OCI-LY7 (cell line): ENCODE data around the gene MAPK12. TPM values are rescaled to one million over a fixed set of nuclear protein-coding genes. Genes with fewer than 3 reads are reported as not detected.

Experiments used
- BruUV-seq: library from RNA; stranded (reverse); fragments of 400-500 nt; replicated peaks from 2 replicates; lab custom pipeline; 2021; lab: Mats Ljungman, UMichigan
- CTCF ChIA-PET: fragments of 300-600 bp; sonication (Branson Sonifier 250); formaldehyde crosslinking; loops from one replicate; lab custom pipeline; 2022; ENCODE audit warnings: antibody characterized with exemption; ENCODE audit not compliant: unreplicated experiment; lab: Charles Lee
- POLR2A ChIA-PET: fragments of 300-600 bp; sonication (Branson Sonifier 250); formaldehyde crosslinking; loops from one replicate; lab custom pipeline; 2022; ENCODE audit warnings: antibody characterized with exemption; lab: Charles Lee
- DNase-seq: peaks from one replicate; pipeline ENCODE4 v3.0.0-alpha.2; 2015; ENCODE audit warnings: low spot score
- H2AFZ ChIP-seq: fragments of 200-600 bp; sonication (generic), shearing (Covaris generic); 2 replicates; pipeline ENCODE4 v1.6.1; 2014; ENCODE audit warnings: mild to moderate bottlenecking, antibody characterized with exemption, low read length, moderate library complexity
- H3K27ac ChIP-seq: fragments of 200-600 bp; sonication (generic); 2 replicates; pipeline ENCODE4 v1.5.1; 2014; ENCODE audit warnings: mixed run types, low read depth, mild to moderate bottlenecking, moderate library complexity, low read length, inconsistent platforms; ENCODE audit not compliant: poor library complexity, severe bottlenecking
- H3K36me3 ChIP-seq: fragments of 200-600 bp; sonication (generic); 2 replicates; pipeline ENCODE4 v1.6.1; 2014; ENCODE audit warnings: mild to moderate bottlenecking, antibody characterized with exemption, low read length, moderate library complexity, mixed read lengths; ENCODE audit not compliant: insufficient read depth
- H3K4me1 ChIP-seq: fragments of 200-600 bp; sonication (generic); 2 replicates; pipeline ENCODE4 v1.5.1; 2014; ENCODE audit warnings: mild to moderate bottlenecking, low read length; ENCODE audit not compliant: insufficient read depth, poor library complexity, severe bottlenecking
- H3K4me2 ChIP-seq: fragments of 200-600 bp; sonication (generic); 2 replicates; pipeline ENCODE4 v1.6.1; 2014; ENCODE audit warnings: mild to moderate bottlenecking, low read length
- H3K4me3 ChIP-seq: fragments of 200-600 bp; sonication (generic); 2 replicates; pipeline ENCODE4 v1.5.1; 2014; ENCODE audit warnings: mild to moderate bottlenecking, low read depth, low read length; ENCODE audit not compliant: poor library complexity, severe bottlenecking
- H3K79me2 ChIP-seq: fragments of 200-600 bp; sonication (generic); 2 replicates; pipeline ENCODE4 v1.6.1; 2016; ENCODE audit warnings: low read depth, mild to moderate bottlenecking, low read length, moderate library complexity, mixed read lengths; ENCODE audit not compliant: insufficient read depth
- H3K9me2 ChIP-seq: fragments of 200-600 bp; sonication (generic); 2 replicates; pipeline ENCODE4 v1.6.1; 2016; ENCODE audit warnings: mild to moderate bottlenecking, low read length, mixed read lengths; ENCODE audit not compliant: insufficient read depth
- H3K9me3 ChIP-seq: fragments of 200-600 bp; sonication (generic); 2 replicates; pipeline ENCODE4 v1.6.1; 2014; ENCODE audit warnings: mild to moderate bottlenecking, mixed run types, low read length, mixed read lengths
- H4K20me1 ChIP-seq: fragments of 200-600 bp; sonication (generic); 2 replicates; pipeline ENCODE4 v1.6.1; 2014; ENCODE audit warnings: mild to moderate bottlenecking, antibody characterized with exemption, low read length, moderate library complexity, mixed read lengths; ENCODE audit not compliant: insufficient read depth
- EZH2phosphoT487 ChIP-seq: fragments of 200-600 bp; sonication (generic); IDR thresholded peaks from 2 replicates; pipeline ENCODE4 v1.6.1; 2018; ENCODE audit warnings: low read depth, borderline replicate concordance, mild to moderate bottlenecking, mixed run types, antibody characterized with exemption, low read length, moderate library complexity, mixed read lengths
- intact Hi-C: fragments of 100-400 bp; cut with micrococcal nuclease; formaldehyde crosslinking; loops from one replicate; pipeline ENCODE4 v1.10.0; 2022; ENCODE audit not compliant: unreplicated experiment
- total RNA-seq, 2 experiments: library from RNA; depleted of rRNA in 1 of 2; stranded (reverse); fragments of >200 nt in 1 of 2; shearing (Covaris generic) in 1 of 2; gene quantifications; 2 replicates each; pipeline ENCODE4 v1.2.3, GENCODE V29; 2014 to 2022
- TF ChIP-seq, protein P1 (sequence below): fragments of 200-600 bp; sonication (generic); conservative IDR thresholded peaks from 2 replicates; pipeline ENCODE4 v1.5.1; 2014; ENCODE audit warnings: mild to moderate bottlenecking, antibody characterized with exemption, low read length, moderate library complexity, mixed read lengths

The MAPK12 gene
- total RNA-seq, 2 experiments from 2014 or later, result 84.9 to 93.6 TPM

DNA sequence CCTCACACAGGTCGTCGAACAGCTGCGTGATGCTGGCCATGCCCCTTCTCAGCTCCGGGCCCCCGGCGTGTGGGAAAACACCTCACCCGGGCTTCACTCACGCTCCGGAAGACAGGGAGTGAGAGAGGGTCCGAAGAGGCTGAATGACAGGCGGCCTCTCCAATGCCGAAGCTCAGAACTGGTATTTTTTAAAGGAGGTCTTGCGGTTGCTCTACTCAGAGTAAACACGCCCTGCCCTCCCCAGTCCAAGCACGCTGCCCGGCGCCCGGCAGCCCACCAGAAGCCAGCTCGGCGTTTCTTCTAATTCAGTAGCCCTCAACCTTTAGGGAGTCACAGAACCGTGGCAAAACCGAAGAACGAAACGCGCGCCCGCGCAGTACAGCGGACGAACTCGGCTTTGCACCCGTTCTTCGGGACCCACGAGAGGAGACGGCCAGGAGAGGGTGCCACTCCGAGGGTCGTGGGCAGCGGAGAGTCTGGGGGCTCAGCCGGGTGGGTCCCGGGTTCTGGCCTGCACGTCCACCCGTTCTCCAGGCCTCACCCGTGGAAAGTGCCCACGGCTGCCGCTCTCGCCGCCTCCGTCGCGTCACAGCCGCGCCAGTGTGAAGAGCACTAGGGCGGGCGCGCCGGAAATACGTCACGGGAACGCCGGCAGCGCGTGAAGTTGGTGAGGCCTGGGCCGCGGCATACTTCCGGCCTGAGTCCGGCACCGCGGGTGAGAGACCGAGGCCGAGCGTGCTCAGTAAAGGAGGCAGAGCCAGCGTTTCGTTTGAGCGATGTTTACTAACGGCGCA lies 16.9 kb downstream of the MAPK12 start, which contains the start of gene TUBGCP6:
TUBGCP6 (minus strand) TSS at position 604 of the 794 bp plus-strand sequence; CDS start at position 40, 564 bp downstream.
- peaks cover 42% of the 10 kb centered on the region for H3K4me1 ChIP-seq
- peak within 1 kb of the TSS; percentile 95 for H3K4me2 ChIP-seq
- H4K20me1 ChIP-seq, result no peaks in the 10 kb centered on the region
- TF ChIP-seq, protein P1, sequence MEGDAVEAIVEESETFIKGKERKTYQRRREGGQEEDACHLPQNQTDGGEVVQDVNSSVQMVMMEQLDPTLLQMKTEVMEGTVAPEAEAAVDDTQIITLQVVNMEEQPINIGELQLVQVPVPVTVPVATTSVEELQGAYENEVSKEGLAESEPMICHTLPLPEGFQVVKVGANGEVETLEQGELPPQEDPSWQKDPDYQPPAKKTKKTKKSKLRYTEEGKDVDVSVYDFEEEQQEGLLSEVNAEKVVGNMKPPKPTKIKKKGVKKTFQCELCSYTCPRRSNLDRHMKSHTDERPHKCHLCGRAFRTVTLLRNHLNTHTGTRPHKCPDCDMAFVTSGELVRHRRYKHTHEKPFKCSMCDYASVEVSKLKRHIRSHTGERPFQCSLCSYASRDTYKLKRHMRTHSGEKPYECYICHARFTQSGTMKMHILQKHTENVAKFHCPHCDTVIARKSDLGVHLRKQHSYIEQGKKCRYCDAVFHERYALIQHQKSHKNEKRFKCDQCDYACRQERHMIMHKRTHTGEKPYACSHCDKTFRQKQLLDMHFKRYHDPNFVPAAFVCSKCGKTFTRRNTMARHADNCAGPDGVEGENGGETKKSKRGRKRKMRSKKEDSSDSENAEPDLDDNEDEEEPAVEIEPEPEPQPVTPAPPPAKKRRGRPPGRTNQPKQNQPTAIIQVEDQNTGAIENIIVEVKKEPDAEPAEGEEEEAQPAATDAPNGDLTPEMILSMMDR, result 0 out of 2 replicates have a peak, but pooled peaks have one; percentile 37
- no peak for TF ChIP-seq EZH2phosphoT487
- BruUV-seq, result no TSS peak
- peak within 1 kb of the TSS; percentile 62 for H3K27ac ChIP-seq
- H2AFZ ChIP-seq, result peak within 1 kb of the TSS; percentile 38; the same call in 1 of the 2 replicates
- ChIA-PET CTCF (interaction anchor here (0.6 kb wide), 1 partner anchor 32 kb away, joined by 6 read pairs; no protein-coding TSS in a partner anchor), POLR2A (no interaction called here)
- peak; percentile 94 for DNase-seq
- no peaks in the 10 kb centered on the region for H3K9me3 ChIP-seq
- H3K9me2 ChIP-seq, result no peaks in the 10 kb centered on the region
- H3K79me2 ChIP-seq, result peaks cover 63% of the 10 kb centered on the region
- intact Hi-C loops, result loop anchor here (5.0 to 10.0 kb wide), 3 partner anchors 230 to 283 kb away; partner anchors contain the start of genes LMF2, NCAPH2, SBF1 and SCO2
- H3K4me3 ChIP-seq, result peak within 1 kb of the TSS; percentile 81
- peaks cover 34% of the 10 kb centered on the region for H3K36me3 ChIP-seq

DNA sequence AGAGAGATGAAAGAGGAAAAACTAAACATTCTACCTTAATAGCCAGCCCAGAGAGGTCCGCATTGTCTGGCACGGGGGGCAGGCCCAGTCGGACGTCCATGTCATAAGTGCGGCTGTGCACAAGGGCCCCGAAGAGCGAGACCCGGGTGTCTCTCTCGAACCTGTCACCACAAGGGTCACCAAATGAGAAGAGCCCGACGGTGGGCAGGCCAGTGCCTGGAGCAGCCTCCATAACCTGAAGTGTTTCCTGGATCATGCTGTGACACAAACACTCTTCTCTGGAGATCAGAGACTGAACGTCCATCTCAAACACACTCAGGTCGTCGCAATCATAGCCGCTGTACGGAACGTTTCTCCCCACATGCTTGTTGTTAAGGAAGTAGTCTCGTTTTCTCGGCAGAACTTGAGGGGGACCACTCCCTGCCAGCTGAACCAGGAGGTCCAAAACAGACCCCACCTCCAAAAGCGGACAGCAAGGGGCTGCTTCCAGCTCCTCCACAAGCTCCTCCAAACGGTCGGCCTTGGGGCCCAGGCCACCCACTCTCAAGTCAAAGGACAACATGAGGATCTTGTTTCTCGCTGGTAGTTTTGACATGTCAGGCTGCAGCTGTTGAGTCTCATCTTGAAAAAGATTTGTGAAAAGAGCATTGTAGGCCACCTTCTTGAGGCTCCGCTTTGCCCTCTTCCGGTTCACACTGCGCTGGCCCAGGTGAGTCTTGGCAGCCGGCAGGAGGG lies 17.6 kb downstream of the MAPK12 start:
- ChIA-PET POLR2A (interaction anchor here (0.7 kb wide), 1 partner anchor 91 kb away, joined by 3 read pairs; no protein-coding TSS in a partner anchor), CTCF (no interaction called here)
- peak overlapping the region; percentile 62 for H3K27ac ChIP-seq
- peaks cover 40% of the 10 kb centered on the region for H3K36me3 ChIP-seq
- no peak overlapping the region for H2AFZ ChIP-seq
- intact Hi-C loops, result loop anchor here (5.0 to 10.0 kb wide), 3 partner anchors 231 to 283 kb away; partner anchors contain the start of genes LMF2, NCAPH2, SBF1 and SCO2
- no peaks in the 10 kb centered on the region for H4K20me1 ChIP-seq
- H3K9me3 ChIP-seq, result no peaks in the 10 kb centered on the region
- H3K4me3 ChIP-seq, result peak overlapping the region; percentile 81
- H3K4me2 ChIP-seq, result peak overlapping the region; percentile 95
- peaks cover 37% of the 10 kb centered on the region for H3K4me1 ChIP-seq
- no peak for DNase-seq
- no peak for TF ChIP-seq EZH2phosphoT487
- TF ChIP-seq, protein P1, result no peak
- H3K9me2 ChIP-seq, result no peaks in the 10 kb centered on the region
- BruUV-seq, result TSS peak; percentile 68
- H3K79me2 ChIP-seq, result peaks cover 63% of the 10 kb centered on the region
